CD4-positive, alpha-beta T cell (primary cell): ENCODE data around the gene MCOLN3. TPM values are rescaled to one million over a fixed set of nuclear protein-coding genes. Genes with fewer than 3 reads are reported as not detected.
"Not testable (repeated sequence)": the region's sequence is repeated elsewhere in the genome, so short reads cannot be mapped to it uniquely, and the experiment has no call there.

ENCODE experiments used
- ATAC-seq: fragments of 200-7000 bp; cut with Tn5 transposase; one replicate; pipeline ENCODE4 v1.10.0; 2022; ENCODE audit warnings: mild to moderate bottlenecking; ENCODE audit not compliant: poor library complexity
- CTCF ChIA-PET: fragments of 350-600 bp; sonication (Branson Sonifier 250); formaldehyde crosslinking; loops from one replicate; lab custom pipeline; 2021; ENCODE audit warnings: antibody characterized with exemption, inconsistent platforms; lab: Charles Lee
- POLR2A ChIA-PET: fragments of 350-600 bp; sonication (Branson Sonifier 250); formaldehyde crosslinking; loops from one replicate; lab custom pipeline; 2021; ENCODE audit warnings: antibody characterized with exemption, inconsistent platforms; lab: Charles Lee
- DNase-seq, 14 experiments: peaks; one replicate each; pipeline ENCODE4 v3.0.0-alpha.2; 2013 to 2020; ENCODE audit warnings: mixed read lengths in 2 of 14
- H3K27ac ChIP-seq, 2 donors: one replicate each; pipeline versions ENCODE4 v1.5.1 to v1.7.0; 2013; ENCODE audit warnings: low read length in 2 of 2, low read depth in 1 of 2, mild to moderate bottlenecking in 1 of 2
- H3K27me3 ChIP-seq, 2 experiments: 1 replicate in 1 of 2; 2 replicates in 1 of 2; pipeline versions ENCODE4 v1.6.1 to v1.7.0; 2013; ENCODE audit warnings: low read length in 2 of 2, control low read depth in 1 of 2, mild to moderate bottlenecking in 1 of 2, moderate library complexity in 1 of 2; ENCODE audit not compliant: insufficient read depth in 2 of 2, control insufficient read depth in 1 of 2
- H3K36me3 ChIP-seq: one replicate; pipeline ENCODE4 v1.6.1; 2013; ENCODE audit warnings: low read length, control low read depth; ENCODE audit not compliant: insufficient read depth
- H3K4me1 ChIP-seq: one replicate; pipeline ENCODE4 v1.6.1; 2013; ENCODE audit warnings: low read length, control low read depth; ENCODE audit not compliant: insufficient read depth
- H3K4me3 ChIP-seq: one replicate; pipeline ENCODE4 v1.5.1; 2013; ENCODE audit warnings: mild to moderate bottlenecking, low read length, moderate library complexity
- H3K9me3 ChIP-seq, 2 experiments: 1 replicate in 1 of 2; 2 replicates in 1 of 2; pipeline versions ENCODE4 v1.6.1 to v1.7.0; 2013; ENCODE audit warnings: low read length in 2 of 2, mild to moderate bottlenecking in 2 of 2, control low read depth in 1 of 2, moderate library complexity in 1 of 2; ENCODE audit not compliant: control insufficient read depth in 1 of 2, insufficient read depth in 1 of 2
- H3K27ac Mint-ChIP-seq: one replicate; pipeline ENCODE4 v1.8.0; 2020; ENCODE audit warnings: mixed read lengths
- H3K27me3 Mint-ChIP-seq: one replicate; pipeline ENCODE4 v1.8.0; 2021; ENCODE audit warnings: mixed read lengths
- H3K36me3 Mint-ChIP-seq: one replicate; pipeline ENCODE4 v1.8.0; 2021; ENCODE audit warnings: low read depth, mixed read lengths
- H3K4me1 Mint-ChIP-seq: one replicate; pipeline ENCODE4 v1.8.0; 2021; ENCODE audit warnings: low read depth, mixed read lengths
- H3K4me3 Mint-ChIP-seq: one replicate; pipeline ENCODE4 v1.8.0; 2020; ENCODE audit warnings: mild to moderate bottlenecking, mixed read lengths
- H3K9me3 Mint-ChIP-seq: one replicate; pipeline ENCODE4 v1.8.0; 2020; ENCODE audit warnings: mixed read lengths
- intact Hi-C, 2 experiments: fragments of 100-400 bp; cut with DNase I in 1 of 2; cut with micrococcal nuclease in 1 of 2; formaldehyde crosslinking; loops; one replicate each; pipeline versions ENCODE4 v1.15.1 to v1.9.0; 2023 to 2025; cut with DNase I, micrococcal nuclease
- total RNA-seq, 174 experiments: library from RNA in 2 of 174; stranded (reverse) in 2 of 174; gene quantifications; one replicate each; pipeline ENCODE4 v1.2.3 and lab custom pipeline; 2021 to 2026
- TF ChIP-seq, protein P1 (sequence below): fragments of 200-600 bp; IDR thresholded peaks from one replicate; pipeline ENCODE4 v1.8.0; 2022; ENCODE audit warnings: antibody characterized with exemption, mild to moderate bottlenecking

Gene MCOLN3
- total RNA-seq, 2 experiments from 2014 or later, result 0.14 to 0.22 TPM

DNA sequence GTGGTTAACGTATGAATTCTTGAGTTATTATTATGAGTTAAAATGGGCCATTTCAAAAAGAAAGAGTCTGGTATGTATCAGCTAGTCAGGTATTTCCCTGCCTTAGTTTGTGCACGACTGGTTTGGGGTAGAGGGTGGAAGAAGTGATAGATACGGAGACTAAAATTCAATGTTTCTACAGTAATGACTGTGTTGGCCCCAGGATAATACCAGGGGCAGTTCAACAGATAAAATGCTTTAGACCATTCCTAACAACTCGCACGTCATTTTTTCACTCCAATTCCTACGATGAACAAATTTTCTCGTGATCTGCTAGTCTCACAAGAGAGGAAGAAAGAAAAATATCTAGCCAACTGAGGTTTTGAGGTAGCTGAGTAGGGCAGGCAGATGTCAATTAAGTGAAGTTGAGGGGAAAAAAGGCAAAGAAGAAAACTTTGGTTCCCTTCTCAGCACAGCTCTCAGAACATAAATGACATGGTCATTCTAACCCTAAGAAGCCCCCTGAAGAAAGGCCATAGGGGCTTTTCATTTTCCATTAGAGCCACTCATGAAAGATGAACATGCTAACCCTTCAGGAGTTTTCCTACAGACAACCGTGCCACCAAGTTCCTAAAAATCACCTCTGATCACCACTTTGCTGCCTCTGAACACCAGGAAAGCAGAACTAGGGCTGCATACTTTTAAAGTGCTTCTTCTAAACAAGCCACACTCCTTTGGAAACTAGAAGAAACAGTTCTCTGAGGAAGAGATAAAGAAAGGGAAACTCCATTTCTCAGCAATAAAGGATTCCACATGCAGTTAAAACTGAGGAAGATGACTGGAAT is 57.0 kb downstream of the MCOLN3 start:
- TF ChIP-seq, protein P1, sequence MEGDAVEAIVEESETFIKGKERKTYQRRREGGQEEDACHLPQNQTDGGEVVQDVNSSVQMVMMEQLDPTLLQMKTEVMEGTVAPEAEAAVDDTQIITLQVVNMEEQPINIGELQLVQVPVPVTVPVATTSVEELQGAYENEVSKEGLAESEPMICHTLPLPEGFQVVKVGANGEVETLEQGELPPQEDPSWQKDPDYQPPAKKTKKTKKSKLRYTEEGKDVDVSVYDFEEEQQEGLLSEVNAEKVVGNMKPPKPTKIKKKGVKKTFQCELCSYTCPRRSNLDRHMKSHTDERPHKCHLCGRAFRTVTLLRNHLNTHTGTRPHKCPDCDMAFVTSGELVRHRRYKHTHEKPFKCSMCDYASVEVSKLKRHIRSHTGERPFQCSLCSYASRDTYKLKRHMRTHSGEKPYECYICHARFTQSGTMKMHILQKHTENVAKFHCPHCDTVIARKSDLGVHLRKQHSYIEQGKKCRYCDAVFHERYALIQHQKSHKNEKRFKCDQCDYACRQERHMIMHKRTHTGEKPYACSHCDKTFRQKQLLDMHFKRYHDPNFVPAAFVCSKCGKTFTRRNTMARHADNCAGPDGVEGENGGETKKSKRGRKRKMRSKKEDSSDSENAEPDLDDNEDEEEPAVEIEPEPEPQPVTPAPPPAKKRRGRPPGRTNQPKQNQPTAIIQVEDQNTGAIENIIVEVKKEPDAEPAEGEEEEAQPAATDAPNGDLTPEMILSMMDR, result no peak
- H3K4me3 Mint-ChIP-seq, result no peak overlapping the region
- POLR2A ChIA-PET, result interaction anchor here (1.2 kb wide), 1 partner anchor 71 kb away, joined by 3 read pairs; a partner anchor contains a TSS

DNA sequence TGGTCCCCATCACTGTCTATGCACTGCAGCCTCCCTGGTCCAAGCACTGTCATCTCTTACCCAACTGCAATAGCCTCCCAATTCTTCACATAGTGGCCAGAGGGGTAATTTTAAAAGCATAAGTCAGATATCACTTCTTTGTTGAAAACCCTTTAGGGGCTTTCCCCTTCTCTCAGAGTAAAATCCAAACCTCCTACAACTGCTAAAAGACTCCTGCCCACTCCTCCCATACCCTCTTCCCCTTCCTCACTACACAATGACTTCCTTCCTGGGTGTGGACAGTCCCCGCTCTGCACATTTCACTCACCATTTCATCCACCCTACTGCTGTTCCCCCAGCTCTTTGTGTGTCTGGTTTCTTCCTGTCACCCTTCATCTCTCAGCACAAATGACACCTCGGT is 59.7 kb downstream of the MCOLN3 start:
- H3K27me3 ChIP-seq, result no peaks in the 10 kb centered on the region
- TF ChIP-seq, protein P1, result no peak
- intact Hi-C loops, result no loop called here
- peak in 2 of 14 experiments; percentile 34 to 40 for DNase-seq
- no peak overlapping the region for H3K4me3 ChIP-seq
- no peaks in the 10 kb centered on the region for H3K9me3 ChIP-seq
- ChIA-PET CTCF (no interaction called here), POLR2A (no interaction called here)
- peaks cover 12% of the 10 kb centered on the region for H3K4me1 ChIP-seq
- peaks cover 13% of the 10 kb centered on the region for H3K4me1 Mint-ChIP-seq
- H3K4me3 Mint-ChIP-seq, result no peak overlapping the region
- no peaks in the 10 kb centered on the region for H3K9me3 Mint-ChIP-seq
- H3K36me3 ChIP-seq, result no peaks in the 10 kb centered on the region
- peaks cover 9% of the 10 kb centered on the region for H3K27me3 Mint-ChIP-seq
- no peak overlapping the region for H3K27ac Mint-ChIP-seq
- ATAC-seq, result peak; percentile 17
- H3K27ac ChIP-seq, result no peak overlapping the region
- no peaks in the 10 kb centered on the region for H3K36me3 Mint-ChIP-seq

More for the DNA sequence above, 57.0 kb downstream of the MCOLN3 start:
- Mint-ChIP-seq H3K36me3 (no peaks in the 10 kb centered on the region), H3K9me3 (no peaks in the 10 kb centered on the region), H3K27ac (no peak overlapping the region), H3K27me3 (peaks cover 10% of the 10 kb centered on the region), H3K4me1 (peaks cover 20% of the 10 kb centered on the region)
- Histone ChIP-seq H3K9me3 (no peaks in the 10 kb centered on the region), H3K36me3 (no peaks in the 10 kb centered on the region), H3K27ac (no peak overlapping the region), H3K27me3 (peaks cover 0 to 3% of the 10 kb centered on the region in 2 experiments), H3K4me1 (peaks cover 15% of the 10 kb centered on the region), H3K4me3 (no peak overlapping the region)
- intact Hi-C loops, result no loop called here
- DNase-seq, result peak in 2 of 14 experiments; percentile 31 to 41
- ATAC-seq, result no peak
- CTCF ChIA-PET, result interaction anchor here (0.6 kb wide), 1 partner anchor 123 kb away, joined by 3 read pairs; no protein-coding TSS in a partner anchor

DNA sequence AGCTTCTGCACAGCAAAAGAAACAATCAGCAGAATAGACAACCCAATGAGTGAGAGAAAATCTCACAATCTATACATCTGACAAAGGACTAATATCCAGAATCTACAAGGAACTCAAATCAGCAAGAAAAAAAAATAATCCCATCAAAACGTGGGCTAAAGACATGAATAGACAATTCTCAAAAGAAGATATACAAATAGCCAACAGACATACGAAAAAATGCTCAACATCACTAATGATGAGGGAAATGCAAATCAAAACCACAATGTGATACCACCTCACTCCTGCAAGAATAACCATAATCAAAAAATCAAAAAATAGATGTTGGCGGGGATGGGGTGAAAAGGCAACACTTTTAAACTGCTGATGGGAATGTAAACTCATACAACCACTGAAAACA is 61.7 kb downstream of the MCOLN3 start:
- H3K36me3 ChIP-seq, H3K9me3 ChIP-seq, ATAC-seq, H3K4me3 Mint-ChIP-seq, H3K27me3 ChIP-seq, H3K9me3 Mint-ChIP-seq, H3K36me3 Mint-ChIP-seq, POLR2A ChIA-PET, H3K27ac ChIP-seq, H3K27ac Mint-ChIP-seq, intact Hi-C loops, H3K27me3 Mint-ChIP-seq, H3K4me3 ChIP-seq, H3K4me1 Mint-ChIP-seq, DNase-seq: not testable (repeated sequence)
- CTCF ChIA-PET, result interaction anchor here (0.6 kb wide), 1 partner anchor 950 kb away, joined by 3 read pairs; no protein-coding TSS in a partner anchor
- peaks cover 11% of the 10 kb centered on the region for H3K4me1 ChIP-seq
